ENCODE results near the gene TAX1BP1.

TAX1BP1 gene

GRCh38 chr7:27756298-27756697 lies 16.3 kb downstream of the TAX1BP1 start:
- H3K36me3 ChIP-seq (ENCODE audit: insufficient read depth, low read length) = peaks cover 52% of the 10 kb centered on the region
- H3K27me3 ChIP-seq (ENCODE audit: insufficient read depth, low read length, poor library complexity) = no peaks in the 10 kb centered on the region
- no peaks in the 10 kb centered on the region for H3K9me3 ChIP-seq (ENCODE audit: insufficient read depth, low read length, severe bottlenecking)
- H3K4me3 ChIP-seq (ENCODE audit: low read depth in 1 of 2, low read length in 2 of 2) = no peak overlapping the region
- H3K27ac ChIP-seq (ENCODE audit: low read length) = no peak overlapping the region
- TF ChIP-seq EZH2 (IDR thresholded peaks at IDR 0.05; ENCODE audit: borderline replicate concordance, low read depth, low read length, severe bottlenecking) = no peak
- TF ChIP-seq CTCF (IDR thresholded peaks at IDR 0.05; ENCODE audit: borderline replicate concordance, extremely low read depth, low read length, poor library complexity, severe bottlenecking) = no peak
- no peak overlapping the region for H2AFZ ChIP-seq (ENCODE audit: low read depth, low read length)
- no peak overlapping the region for H3K9ac ChIP-seq (ENCODE audit: low read depth, low read length)
- DNase-seq (no peak), ATAC-seq (ENCODE audit: insufficient read depth, low read depth) (no peak)
- peaks cover 11% of the 10 kb centered on the region for H3K79me2 ChIP-seq (ENCODE audit: insufficient read depth, low read length)
- H3K4me1 ChIP-seq (ENCODE audit: insufficient read depth, low read length) = no peaks in the 10 kb centered on the region
- H4K20me1 ChIP-seq (ENCODE audit: insufficient read depth, low read length) = no peaks in the 10 kb centered on the region
- no peak overlapping the region for H3K4me2 ChIP-seq (ENCODE audit: insufficient read depth, low read length)

DNA sequence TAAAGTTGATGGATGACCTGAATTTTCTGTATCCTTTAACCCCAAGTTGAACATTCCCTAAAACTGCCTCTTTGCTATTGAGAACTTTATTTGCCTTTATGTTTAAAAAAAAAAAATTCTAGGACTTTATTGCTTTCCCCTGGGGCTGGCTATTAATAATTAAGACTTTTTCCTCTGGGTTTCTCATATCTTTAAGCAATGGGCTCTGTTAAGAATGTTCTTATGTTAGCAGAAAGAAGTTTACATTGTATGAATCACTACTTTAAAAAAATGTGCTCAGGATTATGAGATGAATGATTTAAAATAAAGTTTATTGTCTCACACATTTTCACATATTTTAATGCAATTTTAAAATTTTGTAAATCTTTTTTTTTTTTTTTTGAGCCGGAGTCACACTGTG lies 19.5 kb downstream of the TAX1BP1 start:
- H4K20me1 ChIP-seq (ENCODE audit: insufficient read depth, low read length) = peaks cover 5% of the 10 kb centered on the region; the same call in 1 of the 2 replicates
- no peaks in the 10 kb centered on the region for H3K9me3 ChIP-seq (ENCODE audit: insufficient read depth, low read length, severe bottlenecking)
- no peak for DNase-seq
- H3K79me2 ChIP-seq (ENCODE audit: insufficient read depth, low read length) = peaks cover 33% of the 10 kb centered on the region
- no peak for ATAC-seq (ENCODE audit: insufficient read depth, low read depth)
- no peaks in the 10 kb centered on the region for H3K27me3 ChIP-seq (ENCODE audit: insufficient read depth, low read length, poor library complexity)
- no peak for TF ChIP-seq EZH2 (IDR thresholded peaks at IDR 0.05; ENCODE audit: borderline replicate concordance, low read depth, low read length, severe bottlenecking)
- TF ChIP-seq CTCF (IDR thresholded peaks at IDR 0.05; ENCODE audit: borderline replicate concordance, extremely low read depth, low read length, poor library complexity, severe bottlenecking) = no peak
- H3K27ac ChIP-seq (ENCODE audit: low read length) = no peak overlapping the region
- no peak overlapping the region for H3K9ac ChIP-seq (ENCODE audit: low read depth, low read length)
- no peak overlapping the region for H3K4me2 ChIP-seq (ENCODE audit: insufficient read depth, low read length)
- H2AFZ ChIP-seq (ENCODE audit: low read depth, low read length) = no peak overlapping the region
- H3K36me3 ChIP-seq (ENCODE audit: insufficient read depth, low read length) = peaks cover 33% of the 10 kb centered on the region
- H3K4me1 ChIP-seq (ENCODE audit: insufficient read depth, low read length) = no peaks in the 10 kb centered on the region
- H3K4me3 ChIP-seq (ENCODE audit: low read depth in 1 of 2, low read length in 2 of 2) = no peak overlapping the region

DNA sequence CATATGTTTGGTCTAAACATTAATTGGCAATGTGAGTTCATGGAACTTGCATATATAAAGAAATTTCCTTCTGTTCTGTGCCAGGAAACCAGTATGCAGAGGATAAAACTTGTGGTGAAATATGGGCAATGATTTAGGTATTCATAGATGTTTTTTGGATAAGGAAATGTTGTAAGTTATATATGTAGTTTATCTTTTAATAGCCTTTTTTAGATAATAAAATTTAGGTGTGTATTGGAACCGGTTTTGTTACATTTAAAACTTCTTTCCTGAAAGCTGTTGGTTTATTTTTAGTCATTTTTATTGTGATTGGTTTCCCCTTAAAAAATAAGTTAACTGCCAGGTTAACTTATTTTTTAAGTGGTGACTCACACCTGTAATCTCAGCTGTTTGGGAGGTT lies 22.1 kb downstream of the TAX1BP1 start:
- Histone ChIP-seq H3K27ac (ENCODE audit: low read length) (no peak overlapping the region), H3K27me3 (ENCODE audit: insufficient read depth, low read length, poor library complexity) (no peaks in the 10 kb centered on the region), H2AFZ (ENCODE audit: low read depth, low read length) (no peak overlapping the region), H3K9ac (ENCODE audit: low read depth, low read length) (no peak overlapping the region), H3K36me3 (ENCODE audit: insufficient read depth, low read length) (peaks cover 33% of the 10 kb centered on the region), H3K4me3 (ENCODE audit: low read depth in 1 of 2, low read length in 2 of 2) (no peak overlapping the region), H4K20me1 (ENCODE audit: insufficient read depth, low read length) (peaks cover 5% of the 10 kb centered on the region; the same call in 1 of the 2 replicates), H3K4me1 (ENCODE audit: insufficient read depth, low read length) (no peaks in the 10 kb centered on the region), H3K4me2 (ENCODE audit: insufficient read depth, low read length) (no peak overlapping the region), H3K79me2 (ENCODE audit: insufficient read depth, low read length) (peaks cover 36% of the 10 kb centered on the region), H3K9me3 (ENCODE audit: insufficient read depth, low read length, severe bottlenecking) (no peaks in the 10 kb centered on the region)
- TF ChIP-seq CTCF (IDR thresholded peaks at IDR 0.05; ENCODE audit: borderline replicate concordance, extremely low read depth, low read length, poor library complexity, severe bottlenecking) = no peak
- no peak for TF ChIP-seq EZH2 (IDR thresholded peaks at IDR 0.05; ENCODE audit: borderline replicate concordance, low read depth, low read length, severe bottlenecking)
- no peak for ATAC-seq (ENCODE audit: insufficient read depth, low read depth)
- no peak for DNase-seq

Data from DND-41 (cell line).